Neural progenitor cell (in vitro differentiated cells): ENCODE measurements around the gene UCHL1. TPM values are rescaled to one million over a fixed set of nuclear protein-coding genes. Genes with fewer than 3 reads are reported as not detected.
A peak's percentile ranks its signal among the peaks of the same experiment; 100 is the strongest.

Source experiments
- DNase-seq: peaks from one replicate; pipeline ENCODE4 v3.0.0-alpha.2; 2016; ENCODE audit warnings: low spot score
- H2AFZ ChIP-seq: fragments of 200-600 bp; sonication (generic); replicated peaks from 2 replicates; pipeline ENCODE4 v1.6.1; 2016; ENCODE audit warnings: antibody characterized with exemption
- H3F3A ChIP-seq: fragments of 200-600 bp; sonication (generic); 2 replicates; pipeline ENCODE4 v1.6.1; 2016; ENCODE audit warnings: antibody characterized with exemption, low read depth
- H3K27ac ChIP-seq: fragments of 200-600 bp; sonication (generic); 2 replicates; pipeline ENCODE4 v1.5.1; 2016; ENCODE audit warnings: mild to moderate bottlenecking
- H3K27me3 ChIP-seq: fragments of 200-600 bp; sonication (generic); 2 replicates; pipeline ENCODE4 v1.6.1; 2016; ENCODE audit warnings: mild to moderate bottlenecking, moderate library complexity
- H3K36me3 ChIP-seq: fragments of 200-600 bp; sonication (generic); 2 replicates; pipeline ENCODE4 v1.5.1; 2016
- H3K4me1 ChIP-seq: fragments of 200-600 bp; sonication (generic); 2 replicates; pipeline ENCODE4 v1.6.1; 2016; ENCODE audit warnings: mixed run types
- H3K4me2 ChIP-seq: fragments of 200-600 bp; sonication (generic); 2 replicates; pipeline ENCODE4 v1.6.1; 2016
- H3K4me3 ChIP-seq: fragments of 200-600 bp; sonication (generic); 2 replicates; pipeline ENCODE4 v1.5.1; 2016
- H3K79me2 ChIP-seq: fragments of 200-600 bp; sonication (generic); 2 replicates; pipeline ENCODE4 v1.6.1; 2016; ENCODE audit warnings: low read depth
- H3K9ac ChIP-seq: fragments of 200-600 bp; sonication (generic); 2 replicates; pipeline ENCODE4 v1.6.1; 2016
- H3K9me3 ChIP-seq: fragments of 200-600 bp; sonication (generic); 2 replicates; pipeline ENCODE4 v1.5.1; 2016; ENCODE audit warnings: low read depth
- H4K20me1 ChIP-seq: fragments of 200-600 bp; sonication (generic); 2 replicates; pipeline ENCODE4 v1.6.1; 2016; ENCODE audit warnings: low read depth
- H3K27ac Mint-ChIP-seq: 3 replicates; pipeline ENCODE4 v1.8.0; 2021; ENCODE audit warnings: mixed read lengths
- H3K27me3 Mint-ChIP-seq: 2 replicates; pipeline ENCODE4 v1.8.0; 2022; ENCODE audit warnings: low read depth, mild to moderate bottlenecking, inconsistent platforms, moderate library complexity, mixed read lengths; ENCODE audit not compliant: insufficient read depth
- H3K36me3 Mint-ChIP-seq: 3 replicates; pipeline ENCODE4 v1.8.0; 2021; ENCODE audit warnings: mixed read lengths
- H3K4me1 Mint-ChIP-seq: 3 replicates; pipeline ENCODE4 v1.8.0; 2021; ENCODE audit warnings: mixed read lengths
- H3K4me3 Mint-ChIP-seq: 3 replicates; pipeline ENCODE4 v1.8.0; 2021; ENCODE audit warnings: mild to moderate bottlenecking, moderate library complexity, mixed read lengths
- H3K9me3 Mint-ChIP-seq: 3 replicates; pipeline ENCODE4 v1.8.0; 2020; ENCODE audit warnings: mixed read lengths
- EZH2 ChIP-seq: fragments of 200-600 bp; sonication (generic); IDR thresholded peaks from 2 replicates; pipeline ENCODE4 v1.6.1; 2017; ENCODE audit warnings: antibody characterized with exemption, mild to moderate bottlenecking, moderate library complexity
- EZH2phosphoT487 ChIP-seq: fragments of 200-600 bp; sonication (generic); IDR thresholded peaks from 2 replicates; pipeline ENCODE4 v1.6.1; 2017; ENCODE audit warnings: antibody characterized with exemption
- total RNA-seq: library from RNA; depleted of rRNA; stranded (reverse); fragments of >200 nt; gene quantifications from 2 replicates; pipeline ENCODE4 v1.2.3, GENCODE V29; 2015; ENCODE audit warnings: low replicate concordance
- TF ChIP-seq, protein P1 (sequence below): fragments of 200-600 bp; sonication (generic); IDR thresholded peaks from 2 replicates; pipeline ENCODE4 v1.5.1; 2017; ENCODE audit warnings: antibody characterized with exemption, mild to moderate bottlenecking

UCHL1 gene
- total RNA-seq, 1 donor from 2014 or later = 535 TPM

DNA sequence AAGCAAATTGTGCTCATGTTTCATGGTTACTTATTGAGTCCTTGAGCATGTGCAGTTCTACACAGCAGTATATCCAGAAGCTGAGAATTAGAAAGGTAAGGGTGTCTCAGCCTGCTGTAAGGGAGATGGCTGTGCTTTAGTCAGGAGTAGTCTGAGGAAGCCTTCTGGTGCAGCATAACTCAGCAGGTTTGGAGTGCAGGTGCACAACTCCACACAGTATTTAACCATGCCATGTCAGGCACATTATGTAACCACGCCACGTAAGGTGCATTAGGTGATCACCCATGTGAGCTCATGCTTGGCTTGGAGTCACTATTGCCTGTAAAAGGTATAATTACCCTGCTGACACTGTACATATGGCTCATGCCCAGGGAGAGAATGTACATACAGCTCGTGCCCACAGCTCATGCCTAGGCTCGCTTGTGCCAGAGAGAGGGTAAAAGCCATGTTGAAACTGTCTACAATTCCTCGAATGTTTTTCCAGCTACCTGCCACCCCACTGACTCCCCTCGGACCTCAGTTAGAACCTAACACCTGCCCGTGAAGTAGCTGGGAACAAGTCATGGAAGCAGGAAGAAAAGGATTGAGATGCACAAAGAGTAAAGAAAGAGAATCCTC, 37.8 kb downstream of the UCHL1 start:
- no peaks in the 10 kb centered on the region for H3K36me3 ChIP-seq
- H3K4me3 ChIP-seq = no peak overlapping the region
- H3F3A ChIP-seq = no peaks in the 10 kb centered on the region
- no peaks in the 10 kb centered on the region for H3K36me3 Mint-ChIP-seq
- TF ChIP-seq EZH2phosphoT487 (no peak), EZH2 (no peak)
- TF ChIP-seq, protein P1, sequence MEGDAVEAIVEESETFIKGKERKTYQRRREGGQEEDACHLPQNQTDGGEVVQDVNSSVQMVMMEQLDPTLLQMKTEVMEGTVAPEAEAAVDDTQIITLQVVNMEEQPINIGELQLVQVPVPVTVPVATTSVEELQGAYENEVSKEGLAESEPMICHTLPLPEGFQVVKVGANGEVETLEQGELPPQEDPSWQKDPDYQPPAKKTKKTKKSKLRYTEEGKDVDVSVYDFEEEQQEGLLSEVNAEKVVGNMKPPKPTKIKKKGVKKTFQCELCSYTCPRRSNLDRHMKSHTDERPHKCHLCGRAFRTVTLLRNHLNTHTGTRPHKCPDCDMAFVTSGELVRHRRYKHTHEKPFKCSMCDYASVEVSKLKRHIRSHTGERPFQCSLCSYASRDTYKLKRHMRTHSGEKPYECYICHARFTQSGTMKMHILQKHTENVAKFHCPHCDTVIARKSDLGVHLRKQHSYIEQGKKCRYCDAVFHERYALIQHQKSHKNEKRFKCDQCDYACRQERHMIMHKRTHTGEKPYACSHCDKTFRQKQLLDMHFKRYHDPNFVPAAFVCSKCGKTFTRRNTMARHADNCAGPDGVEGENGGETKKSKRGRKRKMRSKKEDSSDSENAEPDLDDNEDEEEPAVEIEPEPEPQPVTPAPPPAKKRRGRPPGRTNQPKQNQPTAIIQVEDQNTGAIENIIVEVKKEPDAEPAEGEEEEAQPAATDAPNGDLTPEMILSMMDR = no peak
- no peaks in the 10 kb centered on the region for H3K27me3 ChIP-seq
- no peak overlapping the region for H3K27ac Mint-ChIP-seq
- no peak overlapping the region for H3K4me2 ChIP-seq
- H3K4me1 Mint-ChIP-seq = no peaks in the 10 kb centered on the region
- peaks cover 24% of the 10 kb centered on the region for H3K9me3 Mint-ChIP-seq
- H3K9me3 ChIP-seq = no peaks in the 10 kb centered on the region
- H3K27ac ChIP-seq = no peak overlapping the region
- H3K4me1 ChIP-seq = no peaks in the 10 kb centered on the region
- H4K20me1 ChIP-seq = no peaks in the 10 kb centered on the region
- no peak overlapping the region for H3K4me3 Mint-ChIP-seq
- no peak overlapping the region for H3K9ac ChIP-seq
- no peak overlapping the region for H2AFZ ChIP-seq
- peak; percentile 30 for DNase-seq
- no peaks in the 10 kb centered on the region for H3K79me2 ChIP-seq
- H3K27me3 Mint-ChIP-seq = no peaks in the 10 kb centered on the region

- H3K4me3 Mint-ChIP-seq = no peak overlapping the region
- DNase-seq = no peak
- no peak overlapping the region for H3K27ac Mint-ChIP-seq
These were observed 40.3 kb downstream of the UCHL1 start for GRCh38 chr4:41296995-41297394.

DNA sequence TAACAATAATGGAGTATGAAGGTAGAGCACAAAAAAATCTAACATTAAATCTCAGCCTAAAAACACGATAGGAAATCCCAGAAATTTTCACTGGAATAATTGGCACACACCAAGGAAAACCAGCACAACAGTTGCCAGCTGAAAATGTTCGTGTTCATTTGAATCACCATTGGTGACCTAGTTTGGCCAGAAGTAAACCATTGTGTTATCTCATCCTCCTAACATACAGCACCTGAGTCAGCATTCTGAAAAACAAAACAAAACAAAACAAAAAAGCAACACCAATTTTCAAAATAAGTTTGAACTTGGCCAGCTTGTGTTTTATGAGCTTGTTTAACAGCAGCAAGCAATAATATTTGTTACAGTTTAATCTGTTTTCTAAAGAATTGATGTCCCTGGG, 41.1 kb downstream of the UCHL1 start:
- Histone ChIP-seq H3K9ac (no peak overlapping the region), H3K4me1 (no peaks in the 10 kb centered on the region), H3K4me2 (no peak overlapping the region), H4K20me1 (no peaks in the 10 kb centered on the region), H3K27me3 (no peaks in the 10 kb centered on the region), H3K27ac (no peak overlapping the region), H3F3A (no peaks in the 10 kb centered on the region), H2AFZ (no peak overlapping the region), H3K36me3 (no peaks in the 10 kb centered on the region), H3K4me3 (no peak overlapping the region), H3K9me3 (no peaks in the 10 kb centered on the region), H3K79me2 (no peaks in the 10 kb centered on the region)
- DNase-seq = no peak
- Mint-ChIP-seq H3K4me3 (no peak overlapping the region), H3K9me3 (peaks cover 21% of the 10 kb centered on the region), H3K4me1 (no peaks in the 10 kb centered on the region), H3K27me3 (no peaks in the 10 kb centered on the region), H3K27ac (no peak overlapping the region), H3K36me3 (no peaks in the 10 kb centered on the region)
- TF ChIP-seq EZH2 (no peak), EZH2phosphoT487 (no peak)
- TF ChIP-seq, protein P1 = no peak

More at GRCh38 chr4:41296995-41297394, 40.3 kb downstream of the UCHL1 start:
- Histone ChIP-seq H3F3A (no peaks in the 10 kb centered on the region), H3K4me1 (no peaks in the 10 kb centered on the region), H3K27me3 (no peaks in the 10 kb centered on the region), H3K36me3 (no peaks in the 10 kb centered on the region), H4K20me1 (no peaks in the 10 kb centered on the region), H3K27ac (no peak overlapping the region), H3K9me3 (no peaks in the 10 kb centered on the region), H2AFZ (no peak overlapping the region), H3K4me3 (no peak overlapping the region), H3K79me2 (no peaks in the 10 kb centered on the region), H3K4me2 (no peak overlapping the region), H3K9ac (no peak overlapping the region)
- no peak for TF ChIP-seq EZH2phosphoT487
- TF ChIP-seq, protein P1 = no peak
- TF ChIP-seq EZH2 = no peak
- Mint-ChIP-seq H3K36me3 (no peaks in the 10 kb centered on the region), H3K4me1 (no peaks in the 10 kb centered on the region), H3K9me3 (peaks cover 24% of the 10 kb centered on the region), H3K27me3 (no peaks in the 10 kb centered on the region)
